CMK (cell line): Measurements from ENCODE around the gene TADA2B.

Source experiments
- DNase-seq: peaks from one replicate; pipeline ENCODE4 v3.0.0-alpha.2; 2010; ENCODE audit warnings: low read depth

TADA2B gene

DNA sequence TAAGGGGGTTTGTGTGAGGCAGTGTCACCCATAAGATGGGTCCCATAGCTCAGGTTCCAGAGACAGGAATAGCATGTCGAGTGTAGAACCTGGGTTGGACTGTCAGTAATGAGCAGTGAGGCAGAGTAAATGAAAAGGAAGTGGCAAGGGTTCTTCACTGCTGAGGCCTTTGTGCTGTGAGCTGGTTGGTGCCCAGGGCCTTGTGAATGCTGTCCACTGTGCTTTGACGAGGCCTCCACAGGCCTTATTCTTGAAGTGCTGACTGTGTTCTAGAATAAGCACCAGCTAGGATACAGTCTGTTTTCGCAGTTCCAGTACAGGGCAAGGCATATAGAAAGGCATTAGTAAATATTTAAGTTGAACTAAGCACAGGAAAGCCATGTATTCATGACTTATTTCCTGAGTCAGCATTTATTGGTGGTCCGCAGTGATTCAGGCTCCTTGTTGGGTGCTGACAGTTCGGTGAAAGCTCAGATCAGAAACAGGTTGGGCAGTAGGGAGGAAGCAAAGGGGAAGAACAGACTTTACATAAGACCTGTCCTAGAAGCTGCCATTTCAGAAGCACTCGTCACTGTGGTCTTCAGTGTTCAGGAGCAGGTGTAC lies 25.6 kb upstream of the TADA2B start:
- DNase-seq: no peak

DNA sequence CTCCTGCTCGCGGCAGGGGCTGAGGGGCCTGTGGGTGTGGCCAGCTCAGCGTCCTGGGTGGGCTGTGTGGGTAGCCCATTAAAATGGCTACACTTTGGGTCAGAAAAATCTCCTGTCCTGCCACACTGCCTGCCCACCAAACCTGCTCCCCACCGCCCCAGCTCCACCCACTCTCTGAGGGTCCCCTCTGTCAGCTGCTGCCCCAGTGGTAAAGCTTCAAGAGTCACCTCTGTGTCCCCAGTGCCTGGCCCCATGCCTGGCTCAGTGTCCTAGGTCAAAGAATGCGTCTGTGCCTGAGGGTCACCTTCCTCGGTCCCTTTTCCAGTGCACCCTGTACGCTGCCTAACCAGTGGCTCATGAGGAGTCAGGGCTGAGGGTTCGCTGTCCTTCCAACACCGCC lies 24.9 kb upstream of the TADA2B start:
- DNase-seq: no peak

DNA sequence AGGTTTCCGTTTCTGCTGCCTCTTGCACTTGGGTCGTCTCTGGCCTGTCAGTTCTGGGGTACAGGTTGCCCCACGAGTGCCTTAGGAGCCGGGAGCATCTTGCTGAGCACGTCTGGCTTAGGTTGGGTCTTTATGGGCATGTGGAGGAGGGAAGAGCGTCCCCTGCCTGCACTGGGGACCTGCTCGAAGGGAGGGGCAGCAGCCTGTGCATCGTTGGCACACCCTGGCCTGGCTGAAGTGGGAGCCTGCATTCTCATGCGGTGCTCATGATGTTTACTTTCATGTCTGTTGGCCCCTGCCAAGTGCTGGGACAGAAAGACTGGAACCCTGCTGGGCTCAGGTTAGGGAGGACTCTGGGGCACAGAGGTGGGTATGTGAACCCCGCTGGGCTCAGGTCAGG lies 23.8 kb upstream of the TADA2B start:
- DNase-seq: no peak

DNA sequence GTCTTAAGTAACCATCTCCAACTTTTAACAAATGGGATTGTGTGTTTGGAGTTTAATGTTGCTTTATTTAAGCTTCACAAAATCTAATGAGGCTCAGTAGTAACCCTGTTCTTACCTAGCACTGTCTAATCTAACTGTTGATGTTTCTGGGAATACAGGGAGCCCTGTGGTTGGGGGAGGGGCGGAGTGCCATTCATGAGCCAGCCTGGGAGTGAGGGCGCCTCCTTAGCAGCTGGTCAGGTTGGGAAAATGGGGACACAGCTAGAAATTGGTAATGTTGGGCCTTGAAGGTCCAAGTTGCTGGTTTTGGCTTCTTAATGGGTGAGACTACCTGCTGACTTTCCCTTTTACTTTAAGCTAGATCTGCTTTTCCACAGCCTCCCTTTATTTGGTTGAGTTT lies 22.9 kb upstream of the TADA2B start:
- DNase-seq: no peak

DNA sequence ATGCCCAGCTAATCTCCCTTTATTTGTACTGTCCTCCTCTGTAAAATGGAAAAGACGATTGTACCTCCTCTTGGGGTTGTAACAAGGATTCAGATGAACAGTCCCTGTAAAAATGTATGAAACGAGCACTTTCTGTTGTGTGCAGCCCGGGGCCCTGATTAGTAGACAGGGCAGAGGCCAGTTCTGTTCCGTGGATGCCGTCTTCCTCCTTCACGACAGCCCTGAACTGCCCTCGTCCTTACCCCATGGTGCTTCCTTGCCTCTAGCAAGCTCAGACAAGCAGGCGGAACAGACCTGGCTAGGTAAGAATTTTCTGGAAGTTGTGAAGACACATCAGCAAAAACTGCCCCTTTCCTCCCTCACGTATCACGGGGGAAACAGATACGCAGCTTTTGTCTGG lies 22.3 kb upstream of the TADA2B start:
- DNase-seq: no peak

DNA sequence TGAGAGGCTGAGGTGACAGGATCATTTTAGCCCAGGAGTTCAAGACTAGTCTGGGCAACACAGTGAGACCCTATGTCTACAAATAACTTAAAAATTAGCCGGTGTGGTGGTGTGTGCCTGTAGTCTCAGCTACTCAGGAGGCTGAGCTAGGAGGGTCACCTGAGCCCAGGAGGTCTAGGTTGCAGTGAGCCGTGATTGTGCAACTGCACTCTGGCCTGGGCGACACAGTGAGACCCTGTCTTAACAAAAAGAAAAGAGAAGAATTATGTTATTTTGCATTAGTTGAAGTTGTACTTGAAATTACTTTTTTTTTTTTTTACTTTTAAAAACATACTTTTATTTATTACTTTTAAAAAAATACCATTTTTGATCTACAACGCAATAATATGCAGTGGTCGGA lies 21.8 kb upstream of the TADA2B start:
- no peak for DNase-seq

DNA sequence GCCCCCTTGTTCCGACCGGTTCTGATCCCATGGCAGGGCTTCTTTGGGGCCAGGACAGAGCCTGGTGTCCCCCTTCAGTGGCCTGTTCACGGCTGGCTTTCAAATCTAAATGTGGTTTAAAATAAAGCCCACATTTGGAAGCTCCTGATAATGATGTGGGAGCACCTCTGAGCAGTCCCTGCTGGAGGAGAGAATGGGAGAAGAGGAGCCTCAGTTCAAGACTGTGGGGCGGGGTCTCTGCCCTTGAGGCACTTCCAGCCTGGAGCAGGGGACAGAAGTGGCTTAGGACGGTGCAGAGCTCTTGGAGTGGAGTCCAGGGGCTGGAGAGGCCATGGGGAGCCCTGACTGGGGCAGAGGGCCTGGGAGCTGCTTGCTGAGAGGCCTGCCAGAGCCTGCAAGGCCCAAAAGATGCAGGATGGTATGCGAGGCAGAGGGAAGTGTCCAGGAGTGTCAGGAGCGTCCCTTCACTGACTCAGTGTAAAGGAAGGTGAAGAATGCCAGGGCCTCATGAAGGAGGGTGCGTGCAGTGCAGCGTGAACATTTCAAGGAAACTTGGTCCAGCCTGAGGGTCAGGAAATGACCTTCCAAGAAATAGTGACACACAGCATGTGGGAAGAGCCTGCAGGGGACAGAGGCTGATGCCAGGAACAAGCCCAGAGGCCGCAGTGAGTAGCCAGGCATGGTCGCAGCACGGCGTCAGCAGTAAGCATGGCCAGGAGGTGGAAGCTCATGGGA lies 21.1 kb upstream of the TADA2B start:
- no peak for DNase-seq

DNA sequence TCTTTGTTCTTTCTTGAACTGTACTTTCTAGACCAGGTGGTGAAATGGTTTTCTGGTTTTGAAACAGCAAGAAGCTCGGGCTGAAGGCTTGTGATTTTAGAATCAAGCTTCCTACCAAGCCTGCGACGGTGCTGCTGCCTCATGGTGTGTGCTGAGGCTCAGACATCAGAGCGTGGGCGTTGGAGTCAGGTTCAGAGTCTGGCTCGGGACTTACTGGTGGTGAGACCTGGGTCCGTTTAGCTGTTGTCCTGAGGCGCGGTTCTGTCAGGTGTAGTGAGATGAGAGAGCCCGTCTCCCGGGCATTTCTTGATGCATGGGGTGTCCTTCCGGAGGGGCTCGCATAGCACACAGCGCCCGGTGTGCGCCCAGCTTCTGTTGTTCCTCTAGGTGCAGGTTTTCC lies 19.7 kb upstream of the TADA2B start:
- no peak for DNase-seq

DNA sequence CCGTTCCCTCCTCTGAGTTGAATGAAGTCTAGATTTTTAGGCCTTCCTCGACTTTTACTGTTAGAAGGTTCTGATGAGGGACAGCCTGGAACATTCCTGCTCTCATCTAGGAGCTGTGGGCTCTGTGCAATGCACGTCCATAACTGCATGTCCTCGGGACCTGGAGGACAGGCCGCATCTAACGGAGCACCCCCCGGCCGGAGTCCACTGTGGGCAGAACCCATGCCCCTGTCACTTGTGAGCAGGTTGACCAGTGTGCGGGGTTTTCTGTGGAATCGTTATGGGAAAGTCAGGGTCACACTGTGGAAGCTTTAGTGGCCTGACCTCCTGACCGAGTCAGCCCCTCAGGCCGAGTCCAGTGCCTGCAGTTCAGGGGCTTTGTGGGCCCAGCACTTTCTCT lies 19.3 kb upstream of the TADA2B start:
- DNase-seq: no peak

DNA sequence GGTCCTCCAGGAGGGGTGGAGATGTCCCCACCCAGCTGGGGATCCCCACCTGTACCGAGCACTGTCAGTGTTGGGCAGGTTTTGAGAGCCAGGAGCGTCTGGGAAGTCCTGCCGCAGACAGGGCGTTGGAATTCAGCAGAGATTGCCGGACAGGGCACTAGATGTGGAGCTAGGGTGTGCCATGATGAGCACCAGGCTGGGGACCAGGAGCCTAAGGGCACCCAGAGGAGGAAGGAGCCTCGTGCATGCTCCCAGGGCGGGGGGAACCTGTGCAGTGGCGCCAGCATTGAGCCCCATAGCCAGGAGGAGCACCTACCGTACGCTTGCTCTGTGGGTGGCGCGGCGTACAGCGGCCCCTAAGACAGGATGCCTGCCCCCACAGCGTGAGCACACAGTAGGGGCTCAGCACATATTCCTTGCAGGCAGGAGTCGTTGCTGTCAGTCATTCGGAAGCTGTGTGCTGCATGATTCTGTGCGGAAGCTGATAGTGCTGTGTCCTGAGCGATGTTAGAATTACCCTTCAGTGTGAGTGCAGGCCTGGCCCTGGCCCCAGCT lies 18.8 kb upstream of the TADA2B start:
- no peak for DNase-seq

DNA sequence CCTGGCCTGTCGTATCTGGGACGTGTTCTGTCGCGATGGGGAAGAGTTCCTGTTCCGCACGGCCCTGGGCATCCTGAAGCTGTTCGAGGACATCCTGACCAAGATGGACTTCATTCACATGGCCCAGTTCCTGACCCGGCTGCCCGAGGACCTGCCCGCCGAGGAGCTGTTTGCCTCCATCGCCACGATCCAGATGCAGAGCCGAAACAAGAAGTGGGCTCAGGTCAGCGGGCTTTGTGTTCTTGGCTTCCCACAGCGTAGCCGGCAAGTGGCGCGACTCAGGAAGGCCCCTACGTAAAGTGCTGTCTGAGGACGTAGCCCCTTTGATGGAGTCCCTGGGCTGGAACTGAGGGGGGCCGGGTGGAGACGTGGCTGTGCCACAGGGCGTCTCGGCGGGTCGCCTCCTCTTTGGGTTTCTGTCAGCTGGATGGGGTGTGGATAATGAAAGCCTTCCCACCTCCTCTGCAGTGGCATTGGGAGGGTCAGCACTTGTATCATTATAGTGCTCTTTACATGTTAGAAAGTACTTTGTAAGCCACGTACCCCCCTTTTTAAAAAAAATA lies 18.1 kb upstream of the TADA2B start:
- DNase-seq: no peak

DNA sequence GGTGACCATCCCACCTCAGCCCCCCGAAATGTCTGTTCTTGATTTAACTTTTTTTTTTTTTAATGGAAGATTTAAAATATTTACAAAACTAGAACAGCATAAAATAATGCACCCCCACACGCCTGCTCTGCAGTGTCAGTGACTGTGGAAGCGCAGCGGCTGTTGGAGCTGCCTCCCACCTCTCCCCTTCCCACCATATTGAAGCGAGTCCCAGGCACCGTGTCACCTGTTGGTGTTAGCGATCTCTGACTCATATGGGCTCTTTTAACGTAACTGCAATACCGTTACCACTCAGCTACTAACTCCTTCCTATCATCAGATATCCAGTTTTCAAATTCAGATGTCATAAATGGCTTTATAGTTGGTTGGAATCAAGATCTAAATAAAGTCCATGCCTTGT lies 17.1 kb upstream of the TADA2B start:
- DNase-seq: no peak

DNA sequence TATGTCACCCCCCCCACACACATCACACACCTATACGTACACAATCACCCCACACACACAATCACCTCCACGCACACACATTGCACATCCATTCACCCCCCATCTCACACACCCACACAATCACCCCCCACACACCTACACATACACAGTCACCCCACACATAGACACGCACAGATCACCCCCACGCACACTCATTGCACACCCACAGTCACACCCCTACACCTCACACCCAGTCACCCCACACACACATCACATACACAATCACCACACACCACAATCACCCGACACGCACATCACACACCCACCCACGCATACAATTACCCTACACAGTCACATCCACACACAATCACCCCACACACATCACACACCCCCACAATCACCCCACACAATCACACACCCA lies 15.9 kb upstream of the TADA2B start:
- DNase-seq: no peak

DNA sequence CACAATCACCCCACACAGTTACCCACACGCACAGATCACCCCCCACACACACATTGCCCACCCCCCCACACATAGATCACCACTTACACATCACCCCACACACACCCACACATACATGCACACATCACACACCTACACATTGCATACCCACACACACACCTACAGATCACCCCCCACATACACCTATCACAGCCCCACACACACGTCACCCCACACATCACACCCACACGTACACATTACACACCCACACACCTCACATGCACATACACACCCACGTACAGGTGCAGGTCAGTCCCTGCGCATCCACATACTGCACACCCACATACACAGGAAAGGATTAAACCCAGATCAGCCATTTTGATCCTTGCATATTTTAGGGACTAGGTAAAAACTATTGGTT lies 15.3 kb upstream of the TADA2B start:
- no peak for DNase-seq

DNA sequence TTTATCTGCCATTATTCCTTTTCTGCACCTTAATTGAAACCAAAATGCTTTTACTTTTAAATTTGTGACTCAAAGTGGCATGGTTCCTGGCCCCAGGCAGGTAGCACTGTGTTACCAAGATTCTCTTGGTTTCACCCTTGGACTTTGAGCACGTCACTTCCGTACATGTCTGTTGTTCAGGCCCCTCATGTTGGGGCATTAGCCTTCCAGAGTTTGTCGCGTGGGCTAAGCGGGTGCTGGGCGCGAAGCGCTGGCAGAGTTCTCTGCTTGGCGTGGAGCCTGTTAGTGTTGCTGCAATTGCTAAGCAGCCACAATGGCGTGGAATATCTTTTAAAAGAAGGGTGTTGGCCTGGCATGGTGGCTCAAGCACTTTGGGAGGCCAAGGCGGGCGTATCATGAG lies 14.0 kb upstream of the TADA2B start:
- no peak for DNase-seq

DNA sequence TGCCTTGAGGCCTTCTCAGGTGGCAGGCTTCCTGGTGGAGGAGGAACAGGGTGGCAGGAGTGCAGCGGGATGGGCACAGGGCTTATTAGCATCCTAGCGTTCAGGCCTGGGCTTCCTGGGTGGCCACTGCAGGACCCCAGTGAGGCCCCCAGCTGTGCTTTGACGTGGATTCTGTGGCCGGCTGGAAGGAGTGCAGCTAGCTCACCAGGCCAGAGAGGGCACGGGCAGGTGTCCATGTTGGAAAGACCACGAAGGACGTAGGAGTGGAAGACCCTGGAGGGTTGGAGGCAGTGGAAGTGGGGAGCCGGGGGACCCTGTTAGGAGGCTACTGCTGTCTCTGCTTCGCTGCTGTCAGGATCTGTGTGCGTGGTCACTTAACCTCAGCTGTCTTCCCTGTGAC lies 13.3 kb upstream of the TADA2B start:
- DNase-seq: no peak

DNA sequence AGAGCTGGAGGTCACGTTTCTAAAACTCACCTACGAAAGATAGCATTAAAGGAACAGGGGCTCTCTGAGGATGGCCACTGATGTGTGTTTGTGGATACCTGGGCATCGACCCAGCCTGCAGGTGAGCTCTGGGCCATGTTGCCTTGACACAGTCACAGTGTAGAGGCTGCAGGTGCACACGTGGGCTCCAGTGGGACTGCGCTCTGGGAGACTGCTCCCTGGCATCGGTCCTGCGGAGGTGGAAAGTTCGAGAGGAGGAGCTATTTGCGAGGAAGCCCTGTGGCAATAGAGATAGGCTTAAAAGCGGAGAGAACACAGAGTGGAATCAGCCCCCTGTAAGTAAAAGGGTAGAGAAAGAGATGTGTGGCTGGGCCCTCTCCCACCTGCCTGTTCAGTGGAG lies 12.3 kb upstream of the TADA2B start:
- no peak for DNase-seq

DNA sequence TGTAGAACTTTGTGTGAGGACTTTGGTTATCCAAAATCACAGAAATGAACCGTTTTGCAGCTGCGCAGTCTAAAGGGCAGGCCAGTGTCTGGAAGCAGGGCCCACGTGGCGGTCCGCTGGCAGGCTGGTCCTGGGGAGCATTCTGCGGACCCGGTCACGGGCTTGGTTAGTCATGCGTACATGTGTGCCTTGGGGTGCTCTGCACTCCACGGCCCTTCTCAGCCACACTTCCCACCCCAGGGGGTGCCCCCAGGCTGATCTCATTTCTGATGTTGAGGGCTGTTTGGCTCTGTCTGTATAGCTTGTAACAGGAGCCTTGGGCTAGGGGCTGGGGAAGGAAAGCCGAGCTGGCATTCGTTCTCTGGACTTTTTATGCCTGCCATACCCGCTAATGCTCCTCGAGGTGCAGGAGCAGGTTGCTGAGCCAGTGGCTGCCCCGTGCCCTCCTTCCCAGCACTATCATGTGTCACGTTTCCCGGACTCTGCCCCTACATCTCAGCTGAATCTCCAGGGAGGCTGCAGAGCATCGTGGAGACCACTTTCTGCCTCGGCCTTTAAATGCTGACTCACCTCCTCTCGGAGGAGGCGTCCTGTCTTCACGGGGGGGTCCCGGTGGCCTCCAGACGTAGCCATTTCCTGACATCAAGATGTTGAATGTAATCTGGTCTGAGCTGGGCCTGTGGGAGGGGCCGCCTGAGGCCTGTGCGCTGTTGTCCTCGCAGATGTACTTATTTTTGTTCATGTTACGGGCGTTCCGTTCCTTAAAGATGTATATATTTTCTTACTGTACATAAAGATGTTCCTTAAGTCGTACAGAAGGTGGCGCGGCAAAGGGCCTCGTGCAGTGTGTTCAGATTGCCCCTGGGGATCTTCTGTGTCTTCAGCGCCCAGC lies 11.4 kb upstream of the TADA2B start:
- peak; percentile 59 for DNase-seq

DNA sequence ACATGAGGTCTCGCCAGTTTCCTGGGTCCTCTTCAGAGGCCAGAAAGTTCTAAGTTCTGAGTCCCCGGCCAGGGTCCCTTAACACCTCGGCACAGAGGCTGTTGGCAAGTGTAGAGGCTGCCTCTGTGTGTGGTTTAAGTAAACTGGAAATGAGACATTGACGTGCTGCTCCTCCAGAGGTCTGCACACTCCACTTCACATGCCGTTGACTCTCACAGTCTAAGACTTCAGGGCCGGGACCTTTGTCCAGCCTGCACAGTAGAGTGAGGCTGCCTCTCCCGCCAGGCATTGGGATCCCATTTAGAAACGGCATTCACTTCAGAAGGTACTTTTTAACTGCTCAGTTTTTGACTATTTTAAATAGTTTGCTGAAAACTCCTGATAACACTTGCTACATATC lies 10.6 kb upstream of the TADA2B start:
- DNase-seq: no peak

DNA sequence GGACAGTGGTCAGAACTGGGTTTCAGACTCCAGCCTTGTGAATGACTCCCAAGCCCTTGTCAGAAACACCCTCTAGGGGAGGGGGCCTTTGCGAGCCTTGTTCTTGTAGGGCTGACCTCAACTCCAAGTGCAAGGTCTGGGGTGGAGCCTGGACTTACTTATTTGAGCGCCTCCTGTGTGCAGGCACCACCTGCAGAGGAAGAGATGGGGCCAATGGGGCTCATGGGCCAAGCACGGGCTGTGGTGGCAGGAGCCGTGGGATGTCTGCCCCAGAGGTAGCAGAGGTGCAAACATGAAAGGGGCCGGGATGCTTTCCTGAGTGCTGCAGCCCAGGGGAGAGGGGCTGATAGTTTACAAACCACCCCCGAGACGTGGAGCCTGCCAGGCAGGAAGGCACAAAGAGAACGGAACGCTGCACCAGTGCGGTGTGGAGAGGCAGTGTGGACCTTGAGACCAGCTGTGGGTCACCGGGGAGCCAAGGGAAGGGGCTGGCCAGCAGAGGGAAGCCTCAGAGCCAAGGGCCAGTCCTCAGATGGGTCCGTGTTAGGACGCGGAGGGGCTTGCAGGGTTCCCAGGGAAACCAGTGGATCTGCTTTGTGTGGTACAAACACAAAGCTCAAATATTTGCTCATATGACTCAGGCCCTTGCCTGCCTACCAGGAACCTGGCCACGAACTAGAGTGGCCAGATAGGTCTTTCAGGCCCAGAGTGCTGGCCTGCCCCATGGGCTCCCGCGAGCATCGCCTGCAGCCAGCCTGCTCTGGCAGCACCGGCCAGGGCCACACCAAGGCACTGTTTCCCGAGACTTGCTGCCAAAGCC lies 8.7 kb upstream of the TADA2B start:
- no peak for DNase-seq

DNA sequence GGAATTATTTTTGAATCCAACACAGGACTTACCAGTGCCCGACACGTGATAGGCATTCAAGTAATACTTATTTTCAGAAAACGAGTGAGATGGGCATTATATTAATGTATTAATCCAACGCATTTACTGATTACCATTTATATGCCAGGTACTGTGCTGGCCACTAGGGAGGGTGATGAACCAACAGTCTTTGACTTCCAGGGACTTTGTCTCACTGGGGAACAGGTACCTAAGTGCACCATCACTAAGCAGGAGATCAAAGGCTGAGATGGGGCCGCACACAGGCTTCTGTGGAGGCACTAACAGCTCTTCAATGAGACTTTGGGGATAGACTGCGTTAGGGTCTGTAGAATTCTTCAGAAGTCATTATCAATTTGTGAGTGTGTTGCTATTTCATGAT lies 5.7 kb upstream of the TADA2B start:
- DNase-seq: no peak

DNA sequence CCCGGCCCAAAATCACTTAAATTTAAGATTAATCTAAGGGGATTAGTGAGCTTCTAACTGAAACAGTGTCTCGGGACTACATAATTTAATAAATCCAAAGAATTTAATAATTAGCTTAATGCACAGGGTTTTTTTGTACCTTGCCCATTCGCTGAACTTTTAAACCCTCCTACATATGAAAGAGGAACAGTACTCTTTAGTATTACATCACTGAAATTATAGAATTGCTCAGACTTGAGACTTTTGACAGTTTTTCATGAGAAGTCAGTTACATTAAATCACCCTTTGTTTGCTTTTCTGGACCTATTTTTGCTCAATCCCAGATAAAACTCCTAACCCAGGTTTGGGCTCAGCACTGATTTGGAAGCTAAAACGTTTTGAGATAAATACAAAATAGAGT lies 2.4 kb upstream of the TADA2B start:
- no peak for DNase-seq
